ENCODE measurements around the gene NKX3-2.

- no peak for TF ChIP-seq EZH2 (IDR thresholded peaks at IDR 0.05)
- TF ChIP-seq POLR2AphosphoS5 (IDR thresholded peaks at IDR 0.05; ENCODE audit: borderline replicate concordance, low read depth, low read length), result no peak
These were observed 29.6 kb downstream of the NKX3-2 start for GRCh38 chr4:13514722-13515121.
